Liver (tissue), 9 donors: ENCODE results near the gene PTPRD. TPM values are rescaled to one million over a fixed set of nuclear protein-coding genes. Genes with fewer than 3 reads are reported as not detected.

ENCODE experiments used
- DNase-seq: peaks from one replicate; pipeline ENCODE4 v3.0.0-alpha.2; 2017; ENCODE audit warnings: low spot score
- H3K27ac ChIP-seq, 2 donors: one replicate each; pipeline ENCODE4 v1.7.0; 2013; ENCODE audit warnings: inconsistent platforms in 2 of 2, low read length in 2 of 2, control low read depth in 1 of 2, low read depth in 1 of 2, mild to moderate bottlenecking in 1 of 2
- H3K27me3 ChIP-seq, 4 donors: one replicate each; pipeline versions ENCODE4 v1.6.1 to v1.7.0; 2013; ENCODE audit warnings: low read length in 3 of 4, inconsistent platforms in 1 of 4, mild to moderate bottlenecking in 1 of 4, moderate library complexity in 1 of 4; ENCODE audit not compliant: control insufficient read depth in 4 of 4, insufficient read depth in 4 of 4
- H3K36me3 ChIP-seq, 4 donors: one replicate each; pipeline versions ENCODE4 v1.6.1 to v1.7.0; 2013; ENCODE audit warnings: low read length in 3 of 4, mild to moderate bottlenecking in 3 of 4, low read depth in 1 of 4, moderate library complexity in 1 of 4; ENCODE audit not compliant: control insufficient read depth in 4 of 4, insufficient read depth in 3 of 4
- H3K4me1 ChIP-seq, 4 donors: one replicate each; pipeline versions ENCODE4 v1.6.1 to v1.7.0; 2013; ENCODE audit warnings: low read length in 3 of 4, mild to moderate bottlenecking in 3 of 4, moderate library complexity in 1 of 4; ENCODE audit not compliant: control insufficient read depth in 4 of 4, insufficient read depth in 4 of 4
- H3K4me3 ChIP-seq, 3 donors: one replicate each; pipeline versions ENCODE4 v1.6.1 to v1.7.0; 2013; ENCODE audit warnings: low read length in 3 of 3, control low read depth in 1 of 3, low read depth in 1 of 3, mild to moderate bottlenecking in 1 of 3
- H3K9ac ChIP-seq, 2 donors: one replicate each; pipeline ENCODE4 v1.7.0; 2013; ENCODE audit warnings: low read length in 2 of 2, mild to moderate bottlenecking in 2 of 2, moderate library complexity in 2 of 2, control low read depth in 1 of 2, low read depth in 1 of 2
- H3K9me3 ChIP-seq, 4 donors: one replicate each; pipeline versions ENCODE4 v1.6.1 to v1.7.0; 2013; ENCODE audit warnings: low read length in 3 of 4; ENCODE audit not compliant: control insufficient read depth in 4 of 4
- ATF3 ChIP-seq: IDR thresholded peaks from 2 replicates; pipeline ENCODE4 v1.6.1; 2016; ENCODE audit warnings: antibody characterized with exemption
- CTCF ChIP-seq: fragments of 150-350 bp; IDR thresholded peaks from 2 replicates; pipeline ENCODE4 v1.5.1; 2017; ENCODE audit warnings: improper control_type of control experiment, low read depth, low read length; ENCODE audit not compliant: missing input control
- EGR1 ChIP-seq, 2 donors: IDR thresholded peaks; 2 replicates each; pipeline ENCODE4 v1.6.1; 2016 to 2018; ENCODE audit warnings: antibody characterized with exemption in 2 of 2, low read depth in 2 of 2
- FOXA1 ChIP-seq: IDR thresholded peaks from 2 replicates; pipeline ENCODE4 v1.6.1; 2016; ENCODE audit warnings: antibody characterized with exemption
- FOXA2 ChIP-seq: IDR thresholded peaks from 2 replicates; pipeline ENCODE4 v1.6.1; 2016; ENCODE audit warnings: antibody characterized with exemption
- GABPA ChIP-seq, 2 donors: IDR thresholded peaks in 1 of 2; conservative IDR thresholded peaks in 1 of 2; 2 replicates each; pipeline ENCODE4 v1.6.1; 2016; ENCODE audit warnings: antibody characterized with exemption in 2 of 2, mild to moderate bottlenecking in 1 of 2, moderate library complexity in 1 of 2
- HNF4A ChIP-seq, 2 donors: conservative IDR thresholded peaks; 2 replicates each; pipeline ENCODE4 v1.6.1; 2016; ENCODE audit warnings: antibody characterized with exemption in 2 of 2, mild to moderate bottlenecking in 2 of 2
- HNF4G ChIP-seq: IDR thresholded peaks from 2 replicates; pipeline ENCODE4 v1.6.1; 2016; ENCODE audit warnings: antibody characterized with exemption
- JUND ChIP-seq, 2 donors: IDR thresholded peaks; 2 replicates each; pipeline ENCODE4 v1.6.1; 2016; ENCODE audit warnings: antibody characterized with exemption in 2 of 2
- NR2F2 ChIP-seq: IDR thresholded peaks from 2 replicates; pipeline ENCODE4 v1.6.1; 2016; ENCODE audit warnings: antibody characterized with exemption
- RAD21 ChIP-seq, 2 donors: IDR thresholded peaks; 2 replicates each; pipeline ENCODE4 v1.6.1; 2016; ENCODE audit warnings: antibody characterized with exemption in 2 of 2, mild to moderate bottlenecking in 2 of 2
- RXRA ChIP-seq, 2 donors: IDR thresholded peaks; 2 replicates each; pipeline ENCODE4 v1.6.1; 2017 to 2018; ENCODE audit warnings: antibody characterized with exemption in 2 of 2, mild to moderate bottlenecking in 1 of 2
- SP1 ChIP-seq: IDR thresholded peaks from 2 replicates; pipeline ENCODE4 v1.6.1; 2018; ENCODE audit warnings: antibody characterized with exemption, mild to moderate bottlenecking
- TAF1 ChIP-seq: conservative IDR thresholded peaks from 2 replicates; pipeline ENCODE4 v1.6.1; 2016; ENCODE audit warnings: antibody characterized with exemption, mild to moderate bottlenecking
- YY1 ChIP-seq: IDR thresholded peaks from 2 replicates; pipeline ENCODE4 v1.6.1; 2016; ENCODE audit warnings: antibody characterized with exemption, mild to moderate bottlenecking
- WGBS: extraction: QIAGEN DNeasy Blood & Tissue Kit; methylation state at CpG from one replicate; pipeline ENCODE4 v1.1.7; 2013; 5-methylcytosine and 5-hydroxymethylcytosine counted together
- polyA plus RNA-seq, 2 donors: library from polyadenylated mRNA; stranded (reverse) in 1 of 2; unstranded in 1 of 2; fragments of 200-250 nt in 1 of 2; fragments of >200 nt in 1 of 2; fragmentation: Nextera tagmentation in 1 of 2; extraction: Ambion mirVana in 1 of 2; gene quantifications; one replicate each; pipeline versions ENCODE4 v1.2.1 to v1.2.3, GENCODE V29; 2013 to 2015
- total RNA-seq, 2 donors: library from RNA; depleted of rRNA; stranded (reverse); fragments of >200 nt; gene quantifications; one replicate each; pipeline ENCODE4 v1.2.3, GENCODE V29; 2014
- TF ChIP-seq, protein P1 (sequence below): IDR thresholded peaks from 2 replicates; pipeline ENCODE4 v1.6.1; 2016; ENCODE audit warnings: antibody characterized with exemption
- TF ChIP-seq, protein P2 (sequence below): IDR thresholded peaks from 2 replicates; pipeline ENCODE4 v1.6.1; 2016; ENCODE audit warnings: antibody characterized with exemption
- TF ChIP-seq, protein P3 (sequence below): IDR thresholded peaks from 2 replicates; pipeline ENCODE4 v1.6.1; 2016; ENCODE audit warnings: antibody characterized with exemption, mild to moderate bottlenecking
- donor health status: healthy.
- donor health status: healthy.
- donor health status: healthy.
- donor health status: healthy.
- donor health status: healthy.

PTPRD gene
- total and polyA plus RNA-seq, 4 donors: 0.78 to 34.2 (median 4.7) TPM

- no peak overlapping the region for H3K4me3 ChIP-seq
- H3K4me1 ChIP-seq: no peaks in the 10 kb centered on the region
- H3K9ac ChIP-seq: no peak overlapping the region
- WGBS: 95% methylated on average over 10 of the region's 10 CpGs
- H3K36me3 ChIP-seq: no peaks in the 10 kb centered on the region
- H3K9me3 ChIP-seq: no peaks in the 10 kb centered on the region
- no peak overlapping the region for H3K27ac ChIP-seq
- DNase-seq: no peak
- no peaks in the 10 kb centered on the region for H3K27me3 ChIP-seq
- TF ChIP-seq TAF1: no peak
- TF ChIP-seq YY1: no peak
- no peak for TF ChIP-seq RAD21 (IDR thresholded peaks at IDR 0.05)
- no peak for TF ChIP-seq ATF3
- TF ChIP-seq JUND (IDR thresholded peaks at IDR 0.05): no peak
- TF ChIP-seq, protein P1, sequence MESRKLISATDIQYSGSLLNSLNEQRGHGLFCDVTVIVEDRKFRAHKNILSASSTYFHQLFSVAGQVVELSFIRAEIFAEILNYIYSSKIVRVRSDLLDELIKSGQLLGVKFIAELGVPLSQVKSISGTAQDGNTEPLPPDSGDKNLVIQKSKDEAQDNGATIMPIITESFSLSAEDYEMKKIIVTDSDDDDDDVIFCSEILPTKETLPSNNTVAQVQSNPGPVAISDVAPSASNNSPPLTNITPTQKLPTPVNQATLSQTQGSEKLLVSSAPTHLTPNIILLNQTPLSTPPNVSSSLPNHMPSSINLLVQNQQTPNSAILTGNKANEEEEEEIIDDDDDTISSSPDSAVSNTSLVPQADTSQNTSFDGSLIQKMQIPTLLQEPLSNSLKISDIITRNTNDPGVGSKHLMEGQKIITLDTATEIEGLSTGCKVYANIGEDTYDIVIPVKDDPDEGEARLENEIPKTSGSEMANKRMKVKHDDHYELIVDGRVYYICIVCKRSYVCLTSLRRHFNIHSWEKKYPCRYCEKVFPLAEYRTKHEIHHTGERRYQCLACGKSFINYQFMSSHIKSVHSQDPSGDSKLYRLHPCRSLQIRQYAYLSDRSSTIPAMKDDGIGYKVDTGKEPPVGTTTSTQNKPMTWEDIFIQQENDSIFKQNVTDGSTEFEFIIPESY: no peak
- no peak for TF ChIP-seq SP1
- TF ChIP-seq, protein P2, sequence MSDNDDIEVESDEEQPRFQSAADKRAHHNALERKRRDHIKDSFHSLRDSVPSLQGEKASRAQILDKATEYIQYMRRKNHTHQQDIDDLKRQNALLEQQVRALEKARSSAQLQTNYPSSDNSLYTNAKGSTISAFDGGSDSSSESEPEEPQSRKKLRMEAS: no peak
- no peak for TF ChIP-seq GABPA (IDR thresholded peaks at IDR 0.05 in 1 of 2, conservative IDR thresholded peaks at IDR 0.05 in 1 of 2)
- no peak for TF ChIP-seq CTCF
- TF ChIP-seq EGR1 (IDR thresholded peaks at IDR 0.05; ENCODE audit: low read depth in 2 of 2): no peak
- no peak for TF ChIP-seq HNF4A (conservative IDR thresholded peaks at IDR 0.05)
- no peak for TF ChIP-seq NR2F2
- TF ChIP-seq FOXA2: no peak
- TF ChIP-seq, protein P3, sequence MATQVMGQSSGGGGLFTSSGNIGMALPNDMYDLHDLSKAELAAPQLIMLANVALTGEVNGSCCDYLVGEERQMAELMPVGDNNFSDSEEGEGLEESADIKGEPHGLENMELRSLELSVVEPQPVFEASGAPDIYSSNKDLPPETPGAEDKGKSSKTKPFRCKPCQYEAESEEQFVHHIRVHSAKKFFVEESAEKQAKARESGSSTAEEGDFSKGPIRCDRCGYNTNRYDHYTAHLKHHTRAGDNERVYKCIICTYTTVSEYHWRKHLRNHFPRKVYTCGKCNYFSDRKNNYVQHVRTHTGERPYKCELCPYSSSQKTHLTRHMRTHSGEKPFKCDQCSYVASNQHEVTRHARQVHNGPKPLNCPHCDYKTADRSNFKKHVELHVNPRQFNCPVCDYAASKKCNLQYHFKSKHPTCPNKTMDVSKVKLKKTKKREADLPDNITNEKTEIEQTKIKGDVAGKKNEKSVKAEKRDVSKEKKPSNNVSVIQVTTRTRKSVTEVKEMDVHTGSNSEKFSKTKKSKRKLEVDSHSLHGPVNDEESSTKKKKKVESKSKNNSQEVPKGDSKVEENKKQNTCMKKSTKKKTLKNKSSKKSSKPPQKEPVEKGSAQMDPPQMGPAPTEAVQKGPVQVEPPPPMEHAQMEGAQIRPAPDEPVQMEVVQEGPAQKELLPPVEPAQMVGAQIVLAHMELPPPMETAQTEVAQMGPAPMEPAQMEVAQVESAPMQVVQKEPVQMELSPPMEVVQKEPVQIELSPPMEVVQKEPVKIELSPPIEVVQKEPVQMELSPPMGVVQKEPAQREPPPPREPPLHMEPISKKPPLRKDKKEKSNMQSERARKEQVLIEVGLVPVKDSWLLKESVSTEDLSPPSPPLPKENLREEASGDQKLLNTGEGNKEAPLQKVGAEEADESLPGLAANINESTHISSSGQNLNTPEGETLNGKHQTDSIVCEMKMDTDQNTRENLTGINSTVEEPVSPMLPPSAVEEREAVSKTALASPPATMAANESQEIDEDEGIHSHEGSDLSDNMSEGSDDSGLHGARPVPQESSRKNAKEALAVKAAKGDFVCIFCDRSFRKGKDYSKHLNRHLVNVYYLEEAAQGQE: no peak
- no peak for TF ChIP-seq FOXA1
- TF ChIP-seq RXRA (IDR thresholded peaks at IDR 0.05): no peak
- no peak for TF ChIP-seq HNF4G
Observed at GRCh38 chr9:8644571-8644970, 1968.2 kb downstream of the PTPRD start.
